SK-N-SH (cell line): ENCODE data around the gene MED19.

Source experiments
- ELF1 ChIP-seq: IDR thresholded peaks from 2 replicates; pipeline ENCODE4 v1.4.0; 2012
- EP300 ChIP-seq, 2 experiments: IDR thresholded peaks; 2 replicates each; pipeline versions ENCODE4 v1.4.0 to v1.6.1; 2012; ENCODE audit warnings: borderline replicate concordance in 1 of 2, low read depth in 1 of 2, low read length in 1 of 2
- NRF1 ChIP-seq: IDR thresholded peaks from 2 replicates; pipeline ENCODE4 v1.6.1; 2012; ENCODE audit warnings: low read depth, mild to moderate bottlenecking, low read length
- POLR2AphosphoS5 ChIP-seq: IDR thresholded peaks from 2 replicates; pipeline ENCODE4 v1.6.1; 2012; ENCODE audit warnings: low read depth, low read length
- RFX5 ChIP-seq: IDR thresholded peaks from 2 replicates; pipeline ENCODE4 v1.6.1; 2012; ENCODE audit warnings: mild to moderate bottlenecking, improper control_type of control experiment, low read length
- SIN3A ChIP-seq: IDR thresholded peaks from 2 replicates; pipeline ENCODE4 v1.6.1; 2012; ENCODE audit warnings: low read depth, mild to moderate bottlenecking, low read length, moderate library complexity, borderline replicate concordance
- TAF1 ChIP-seq: IDR thresholded peaks from 2 replicates; pipeline ENCODE4 v1.6.1; 2012; ENCODE audit warnings: low read depth, mild to moderate bottlenecking, low read length, moderate library complexity, borderline replicate concordance
- TCF12 ChIP-seq: IDR thresholded peaks from 2 replicates; pipeline ENCODE4 v1.4.0; 2012
- ZBTB33 ChIP-seq: IDR thresholded peaks from 2 replicates; pipeline ENCODE4 v1.4.0; 2012; ENCODE audit warnings: low read depth, borderline replicate concordance
- TF ChIP-seq, protein P1 (sequence below): fragments of 200-600 bp; sonication (generic); IDR thresholded peaks from 2 replicates; pipeline ENCODE4 v1.6.1; 2017; ENCODE audit warnings: antibody characterized with exemption, mild to moderate bottlenecking, moderate library complexity
- TF ChIP-seq, protein P2 (sequence below): IDR thresholded peaks from 2 replicates; pipeline ENCODE4 v1.4.0; 2012; ENCODE audit warnings: low read depth
- TF ChIP-seq, protein P3 (sequence below): IDR thresholded peaks from 2 replicates; pipeline ENCODE4 v1.6.1; 2012; ENCODE audit warnings: mild to moderate bottlenecking, low read depth, low read length, moderate library complexity
- TF ChIP-seq, protein P4 (sequence below): IDR thresholded peaks from 2 replicates; pipeline ENCODE4; 2012
- TF ChIP-seq, protein P5 (sequence below): IDR thresholded peaks from 2 replicates; pipeline ENCODE4 v1.4.0; 2012; ENCODE audit warnings: low read depth, borderline replicate concordance

GRCh38 chr11:57681168-57681567 is 30.8 kb downstream of the MED19 start:
- TF ChIP-seq EP300 (IDR thresholded peaks at IDR 0.05; ENCODE audit: borderline replicate concordance in 1 of 2, low read depth in 1 of 2, low read length in 1 of 2): no peak
- TF ChIP-seq RFX5: no peak
- TF ChIP-seq, protein P1, sequence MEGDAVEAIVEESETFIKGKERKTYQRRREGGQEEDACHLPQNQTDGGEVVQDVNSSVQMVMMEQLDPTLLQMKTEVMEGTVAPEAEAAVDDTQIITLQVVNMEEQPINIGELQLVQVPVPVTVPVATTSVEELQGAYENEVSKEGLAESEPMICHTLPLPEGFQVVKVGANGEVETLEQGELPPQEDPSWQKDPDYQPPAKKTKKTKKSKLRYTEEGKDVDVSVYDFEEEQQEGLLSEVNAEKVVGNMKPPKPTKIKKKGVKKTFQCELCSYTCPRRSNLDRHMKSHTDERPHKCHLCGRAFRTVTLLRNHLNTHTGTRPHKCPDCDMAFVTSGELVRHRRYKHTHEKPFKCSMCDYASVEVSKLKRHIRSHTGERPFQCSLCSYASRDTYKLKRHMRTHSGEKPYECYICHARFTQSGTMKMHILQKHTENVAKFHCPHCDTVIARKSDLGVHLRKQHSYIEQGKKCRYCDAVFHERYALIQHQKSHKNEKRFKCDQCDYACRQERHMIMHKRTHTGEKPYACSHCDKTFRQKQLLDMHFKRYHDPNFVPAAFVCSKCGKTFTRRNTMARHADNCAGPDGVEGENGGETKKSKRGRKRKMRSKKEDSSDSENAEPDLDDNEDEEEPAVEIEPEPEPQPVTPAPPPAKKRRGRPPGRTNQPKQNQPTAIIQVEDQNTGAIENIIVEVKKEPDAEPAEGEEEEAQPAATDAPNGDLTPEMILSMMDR: no peak
- no peak for TF ChIP-seq NRF1
- TF ChIP-seq, protein P2, sequence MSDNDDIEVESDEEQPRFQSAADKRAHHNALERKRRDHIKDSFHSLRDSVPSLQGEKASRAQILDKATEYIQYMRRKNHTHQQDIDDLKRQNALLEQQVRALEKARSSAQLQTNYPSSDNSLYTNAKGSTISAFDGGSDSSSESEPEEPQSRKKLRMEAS: no peak
- no peak for TF ChIP-seq POLR2AphosphoS5
- TF ChIP-seq SIN3A: no peak
- no peak for TF ChIP-seq TCF12
- TF ChIP-seq, protein P3, sequence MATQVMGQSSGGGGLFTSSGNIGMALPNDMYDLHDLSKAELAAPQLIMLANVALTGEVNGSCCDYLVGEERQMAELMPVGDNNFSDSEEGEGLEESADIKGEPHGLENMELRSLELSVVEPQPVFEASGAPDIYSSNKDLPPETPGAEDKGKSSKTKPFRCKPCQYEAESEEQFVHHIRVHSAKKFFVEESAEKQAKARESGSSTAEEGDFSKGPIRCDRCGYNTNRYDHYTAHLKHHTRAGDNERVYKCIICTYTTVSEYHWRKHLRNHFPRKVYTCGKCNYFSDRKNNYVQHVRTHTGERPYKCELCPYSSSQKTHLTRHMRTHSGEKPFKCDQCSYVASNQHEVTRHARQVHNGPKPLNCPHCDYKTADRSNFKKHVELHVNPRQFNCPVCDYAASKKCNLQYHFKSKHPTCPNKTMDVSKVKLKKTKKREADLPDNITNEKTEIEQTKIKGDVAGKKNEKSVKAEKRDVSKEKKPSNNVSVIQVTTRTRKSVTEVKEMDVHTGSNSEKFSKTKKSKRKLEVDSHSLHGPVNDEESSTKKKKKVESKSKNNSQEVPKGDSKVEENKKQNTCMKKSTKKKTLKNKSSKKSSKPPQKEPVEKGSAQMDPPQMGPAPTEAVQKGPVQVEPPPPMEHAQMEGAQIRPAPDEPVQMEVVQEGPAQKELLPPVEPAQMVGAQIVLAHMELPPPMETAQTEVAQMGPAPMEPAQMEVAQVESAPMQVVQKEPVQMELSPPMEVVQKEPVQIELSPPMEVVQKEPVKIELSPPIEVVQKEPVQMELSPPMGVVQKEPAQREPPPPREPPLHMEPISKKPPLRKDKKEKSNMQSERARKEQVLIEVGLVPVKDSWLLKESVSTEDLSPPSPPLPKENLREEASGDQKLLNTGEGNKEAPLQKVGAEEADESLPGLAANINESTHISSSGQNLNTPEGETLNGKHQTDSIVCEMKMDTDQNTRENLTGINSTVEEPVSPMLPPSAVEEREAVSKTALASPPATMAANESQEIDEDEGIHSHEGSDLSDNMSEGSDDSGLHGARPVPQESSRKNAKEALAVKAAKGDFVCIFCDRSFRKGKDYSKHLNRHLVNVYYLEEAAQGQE: no peak
- no peak for TF ChIP-seq TAF1
- TF ChIP-seq, protein P4, sequence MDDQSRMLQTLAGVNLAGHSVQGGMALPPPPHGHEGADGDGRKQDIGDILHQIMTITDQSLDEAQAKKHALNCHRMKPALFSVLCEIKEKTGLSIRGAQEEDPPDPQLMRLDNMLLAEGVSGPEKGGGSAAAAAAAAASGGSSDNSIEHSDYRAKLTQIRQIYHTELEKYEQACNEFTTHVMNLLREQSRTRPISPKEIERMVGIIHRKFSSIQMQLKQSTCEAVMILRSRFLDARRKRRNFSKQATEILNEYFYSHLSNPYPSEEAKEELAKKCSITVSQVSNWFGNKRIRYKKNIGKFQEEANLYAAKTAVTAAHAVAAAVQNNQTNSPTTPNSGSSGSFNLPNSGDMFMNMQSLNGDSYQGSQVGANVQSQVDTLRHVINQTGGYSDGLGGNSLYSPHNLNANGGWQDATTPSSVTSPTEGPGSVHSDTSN: no peak
- TF ChIP-seq, protein P5, sequence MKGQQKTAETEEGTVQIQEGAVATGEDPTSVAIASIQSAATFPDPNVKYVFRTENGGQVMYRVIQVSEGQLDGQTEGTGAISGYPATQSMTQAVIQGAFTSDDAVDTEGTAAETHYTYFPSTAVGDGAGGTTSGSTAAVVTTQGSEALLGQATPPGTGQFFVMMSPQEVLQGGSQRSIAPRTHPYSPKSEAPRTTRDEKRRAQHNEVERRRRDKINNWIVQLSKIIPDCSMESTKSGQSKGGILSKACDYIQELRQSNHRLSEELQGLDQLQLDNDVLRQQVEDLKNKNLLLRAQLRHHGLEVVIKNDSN: no peak
- no peak for TF ChIP-seq ELF1
- no peak for TF ChIP-seq ZBTB33
